OCI-LY1 (cell line): Measurements from ENCODE around the gene STEAP2.

Source experiments
- H2AFZ ChIP-seq: fragments of 200-600 bp; sonication (generic), shearing (Covaris generic); 2 replicates; pipeline ENCODE4 v1.6.0; 2014; ENCODE audit warnings: antibody characterized with exemption, mild to moderate bottlenecking, low read length
- H3F3A ChIP-seq: fragments of 200-600 bp; sonication (generic), shearing (Covaris generic); 2 replicates; pipeline ENCODE4 v1.6.0; 2014; ENCODE audit warnings: mild to moderate bottlenecking, antibody characterized with exemption, low read length, moderate library complexity; ENCODE audit not compliant: insufficient read depth
- H3K27ac ChIP-seq: fragments of 200-600 bp; sonication (generic); 2 replicates; pipeline ENCODE4 v1.5.1; 2014; ENCODE audit warnings: low read length, mixed run types, mild to moderate bottlenecking, low read depth; ENCODE audit not compliant: poor library complexity, severe bottlenecking
- H3K27me3 ChIP-seq: fragments of 200-600 bp; sonication (generic); 2 replicates; pipeline ENCODE4 v1.6.0; 2014; ENCODE audit warnings: antibody characterized with exemption, mild to moderate bottlenecking, low read length, moderate library complexity; ENCODE audit not compliant: insufficient read depth
- H3K36me3 ChIP-seq: fragments of 200-600 bp; sonication (generic); 2 replicates; pipeline ENCODE4 v1.6.1; 2014; ENCODE audit warnings: mild to moderate bottlenecking, antibody characterized with exemption, low read length, moderate library complexity, mixed read lengths; ENCODE audit not compliant: insufficient read depth
- H3K4me1 ChIP-seq: fragments of 200-600 bp; sonication (generic); 2 replicates; pipeline ENCODE4 v1.5.1; 2014; ENCODE audit warnings: mild to moderate bottlenecking, low read length, moderate library complexity; ENCODE audit not compliant: insufficient read depth, severe bottlenecking
- H3K4me2 ChIP-seq: fragments of 200-600 bp; sonication (generic), shearing (Covaris generic); 2 replicates; pipeline ENCODE4 v1.6.1; 2014; ENCODE audit warnings: low read length
- H3K4me3 ChIP-seq: fragments of 200-600 bp; sonication (generic); 2 replicates; pipeline ENCODE4 v1.5.1; 2014; ENCODE audit warnings: low read length, low read depth, mild to moderate bottlenecking, mixed read lengths; ENCODE audit not compliant: poor library complexity, severe bottlenecking
- H3K79me2 ChIP-seq: fragments of 200-600 bp; shearing (Covaris generic); 2 replicates; pipeline ENCODE4 v1.6.1; 2016; ENCODE audit warnings: mixed run types, low read length, mixed read lengths; ENCODE audit not compliant: insufficient read depth
- H3K9ac ChIP-seq: fragments of 200-600 bp; sonication (generic), shearing (Covaris generic); 2 replicates; pipeline ENCODE4 v1.6.1; 2014; ENCODE audit warnings: mild to moderate bottlenecking, low read length, mixed read lengths
- H3K9me2 ChIP-seq: fragments of 200-600 bp; sonication (generic), shearing (Covaris generic); 2 replicates; pipeline ENCODE4 v1.6.1; 2014; ENCODE audit warnings: low read depth, mild to moderate bottlenecking, low read length, mixed read lengths
- H3K9me3 ChIP-seq: fragments of 200-600 bp; shearing (Covaris generic); 2 replicates; pipeline ENCODE4 v1.6.1; 2014; ENCODE audit warnings: low read length, mixed read lengths
- H4K20me1 ChIP-seq: fragments of 200-600 bp; sonication (generic), shearing (Covaris generic); 2 replicates; pipeline ENCODE4 v1.6.0; 2016; ENCODE audit warnings: mild to moderate bottlenecking, low read length; ENCODE audit not compliant: insufficient read depth
- EZH2 ChIP-seq: fragments of 200-600 bp; sonication (generic), shearing (Covaris generic); IDR thresholded peaks from 2 replicates; pipeline ENCODE4 v1.8.0; 2017; ENCODE audit warnings: borderline replicate concordance, mixed run types, mild to moderate bottlenecking, antibody characterized with exemption, low read length, moderate library complexity, mixed read lengths
- TF ChIP-seq, protein P1 (sequence below): fragments of 200-600 bp; sonication (generic), shearing (Covaris generic); IDR thresholded peaks from 2 replicates; pipeline ENCODE4 v1.5.1; 2017; ENCODE audit warnings: mild to moderate bottlenecking, antibody characterized with exemption, low read length, moderate library complexity, mixed read lengths

Gene STEAP2

GRCh38 chr7:90270431-90271178, 59.1 kb downstream of the STEAP2 start:
- H3K79me2 ChIP-seq, result no peaks in the 10 kb centered on the region
- no peak overlapping the region for H3K27ac ChIP-seq
- no peak overlapping the region for H2AFZ ChIP-seq
- no peak overlapping the region for H3K9ac ChIP-seq
- no peak overlapping the region for H3K4me3 ChIP-seq
- TF ChIP-seq, protein P1, sequence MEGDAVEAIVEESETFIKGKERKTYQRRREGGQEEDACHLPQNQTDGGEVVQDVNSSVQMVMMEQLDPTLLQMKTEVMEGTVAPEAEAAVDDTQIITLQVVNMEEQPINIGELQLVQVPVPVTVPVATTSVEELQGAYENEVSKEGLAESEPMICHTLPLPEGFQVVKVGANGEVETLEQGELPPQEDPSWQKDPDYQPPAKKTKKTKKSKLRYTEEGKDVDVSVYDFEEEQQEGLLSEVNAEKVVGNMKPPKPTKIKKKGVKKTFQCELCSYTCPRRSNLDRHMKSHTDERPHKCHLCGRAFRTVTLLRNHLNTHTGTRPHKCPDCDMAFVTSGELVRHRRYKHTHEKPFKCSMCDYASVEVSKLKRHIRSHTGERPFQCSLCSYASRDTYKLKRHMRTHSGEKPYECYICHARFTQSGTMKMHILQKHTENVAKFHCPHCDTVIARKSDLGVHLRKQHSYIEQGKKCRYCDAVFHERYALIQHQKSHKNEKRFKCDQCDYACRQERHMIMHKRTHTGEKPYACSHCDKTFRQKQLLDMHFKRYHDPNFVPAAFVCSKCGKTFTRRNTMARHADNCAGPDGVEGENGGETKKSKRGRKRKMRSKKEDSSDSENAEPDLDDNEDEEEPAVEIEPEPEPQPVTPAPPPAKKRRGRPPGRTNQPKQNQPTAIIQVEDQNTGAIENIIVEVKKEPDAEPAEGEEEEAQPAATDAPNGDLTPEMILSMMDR, result no peak
- no peak for TF ChIP-seq EZH2
- H3K9me2 ChIP-seq, result no peaks in the 10 kb centered on the region
- no peaks in the 10 kb centered on the region for H3K27me3 ChIP-seq
- no peaks in the 10 kb centered on the region for H3K9me3 ChIP-seq
- no peak overlapping the region for H3K4me2 ChIP-seq
- no peaks in the 10 kb centered on the region for H3K4me1 ChIP-seq
- H3F3A ChIP-seq, result no peaks in the 10 kb centered on the region
- no peaks in the 10 kb centered on the region for H4K20me1 ChIP-seq
- H3K36me3 ChIP-seq, result no peaks in the 10 kb centered on the region

DNA sequence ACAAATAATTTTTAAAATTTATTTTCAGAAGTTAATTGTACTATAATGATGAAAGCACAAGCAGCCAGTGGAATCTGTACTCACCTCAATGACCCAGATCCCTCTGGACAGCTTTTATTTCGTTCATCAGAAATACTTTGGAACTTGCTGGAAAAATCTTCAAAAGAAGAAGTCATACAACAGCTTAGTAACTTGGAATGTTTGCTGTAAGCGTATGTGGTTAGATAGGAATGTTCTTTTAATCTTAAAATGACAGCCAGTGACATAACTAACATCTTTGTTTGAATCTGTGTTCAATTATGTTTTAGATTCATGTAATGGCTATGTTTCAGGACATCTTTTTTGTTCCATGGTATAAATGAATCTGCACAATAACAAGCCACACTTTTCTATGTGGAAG, 60.2 kb downstream of the STEAP2 start:
- no peak overlapping the region for H3K9ac ChIP-seq
- no peak overlapping the region for H2AFZ ChIP-seq
- no peaks in the 10 kb centered on the region for H3F3A ChIP-seq
- no peak overlapping the region for H3K4me3 ChIP-seq
- H3K27me3 ChIP-seq, result no peaks in the 10 kb centered on the region
- no peaks in the 10 kb centered on the region for H3K9me2 ChIP-seq
- no peaks in the 10 kb centered on the region for H3K4me1 ChIP-seq
- TF ChIP-seq EZH2, result no peak
- TF ChIP-seq, protein P1, result no peak
- no peak overlapping the region for H3K4me2 ChIP-seq
- no peaks in the 10 kb centered on the region for H3K36me3 ChIP-seq
- H4K20me1 ChIP-seq, result no peaks in the 10 kb centered on the region
- H3K27ac ChIP-seq, result no peak overlapping the region
- H3K9me3 ChIP-seq, result no peaks in the 10 kb centered on the region
- H3K79me2 ChIP-seq, result no peaks in the 10 kb centered on the region

DNA sequence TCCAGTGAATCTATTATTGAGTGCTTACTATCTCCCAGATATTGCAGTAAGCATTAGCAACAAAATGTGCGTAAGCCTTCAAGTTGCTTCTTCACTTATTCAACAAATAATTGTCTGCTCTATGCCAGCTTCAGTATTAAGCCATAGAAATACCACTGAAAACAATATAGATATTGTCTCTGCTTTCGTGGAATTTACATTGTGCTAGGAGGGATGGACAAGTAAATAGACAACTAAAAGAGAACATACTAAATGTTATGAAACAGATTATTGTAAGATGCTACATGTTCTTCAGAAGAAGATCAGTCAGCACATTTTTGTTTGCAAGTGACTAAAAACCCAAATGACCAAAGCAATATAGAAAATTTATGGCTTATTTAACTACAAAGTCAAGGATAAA, 60.7 kb downstream of the STEAP2 start:
- Histone ChIP-seq H3K4me1 (no peaks in the 10 kb centered on the region), H3K4me2 (no peak overlapping the region), H3K27me3 (no peaks in the 10 kb centered on the region), H3K4me3 (no peak overlapping the region), H3F3A (no peaks in the 10 kb centered on the region), H2AFZ (no peak overlapping the region), H4K20me1 (no peaks in the 10 kb centered on the region), H3K27ac (no peak overlapping the region), H3K79me2 (no peaks in the 10 kb centered on the region), H3K9ac (no peak overlapping the region), H3K36me3 (no peaks in the 10 kb centered on the region), H3K9me3 (no peaks in the 10 kb centered on the region), H3K9me2 (no peaks in the 10 kb centered on the region)
- TF ChIP-seq, protein P1, result no peak
- no peak for TF ChIP-seq EZH2
